ENCODE measurements around the gene LCMT1.
"Not testable (repeated sequence)": the region's sequence is repeated elsewhere in the genome, so short reads cannot be mapped to it uniquely, and the experiment has no call there.

LCMT1 gene

GRCh38 chr16:25111403-25112166 lies at the start of gene LCMT1:
Gene LCMT1 (plus strand): TSS chr16:25111742. CDS start chr16:25111884, 142 bp downstream.
- DNase-seq, result peak; percentile 94

- no peak for DNase-seq
These were observed 48.4 kb upstream of the LCMT1 start for GRCh38 chr16:25063102-25063501.

GRCh38 chr16:25063865-25064264 lies 47.7 kb upstream of the LCMT1 start:
- no peak for DNase-seq

- DNase-seq, result not testable (repeated sequence)
These were observed 47.3 kb upstream of the LCMT1 start for GRCh38 chr16:25064281-25064680.

GRCh38 chr16:25064937-25065336 lies 46.6 kb upstream of the LCMT1 start:
- DNase-seq, result no peak

- peak; percentile 22 for DNase-seq
These were observed 45.6 kb upstream of the LCMT1 start for GRCh38 chr16:25065899-25066298.

GRCh38 chr16:25066426-25066746 lies 45.2 kb upstream of the LCMT1 start:
- DNase-seq, result no peak

- peak; percentile 84 for DNase-seq
These were observed 44.6 kb upstream of the LCMT1 start for GRCh38 chr16:25066747-25067631.

GRCh38 chr16:25073854-25074253 lies 37.7 kb upstream of the LCMT1 start:
- no peak for DNase-seq

GRCh38 chr16:25078386-25078978 lies 33.1 kb upstream of the LCMT1 start:
- DNase-seq, result no peak

- DNase-seq, result no peak
These were observed 31.7 kb upstream of the LCMT1 start for GRCh38 chr16:25079637-25080378.

GRCh38 chr16:25080420-25081131 lies 31.0 kb upstream of the LCMT1 start:
- no peak for DNase-seq

- DNase-seq, result no peak
These were observed 29.8 kb upstream of the LCMT1 start for GRCh38 chr16:25081702-25082101.

GRCh38 chr16:25083065-25083464 lies 28.5 kb upstream of the LCMT1 start:
- DNase-seq, result no peak

GRCh38 chr16:25083701-25084100 lies 27.8 kb upstream of the LCMT1 start:
- no peak for DNase-seq

GRCh38 chr16:25084797-25085196 lies 26.7 kb upstream of the LCMT1 start:
- DNase-seq, result no peak

- DNase-seq, result no peak
These were observed 23.8 kb upstream of the LCMT1 start for GRCh38 chr16:25087761-25088160.

GRCh38 chr16:25089351-25089750 lies 22.2 kb upstream of the LCMT1 start:
- DNase-seq, result no peak

- DNase-seq, result no peak
These were observed 19.1 kb upstream of the LCMT1 start for GRCh38 chr16:25092441-25092840.

- DNase-seq, result no peak
These were observed 18.1 kb upstream of the LCMT1 start for GRCh38 chr16:25093208-25094061.

GRCh38 chr16:25094596-25094995 lies 16.9 kb upstream of the LCMT1 start:
- DNase-seq, result no peak
